GM10248 (cell line): ENCODE data around the gene PANX1.

ENCODE experiments used
- CTCF ChIA-PET: fragments of 300-600 bp; sonication (Branson Sonifier 250); formaldehyde crosslinking; extraction: SDS; loops from one replicate; lab custom pipeline; 2021; ENCODE audit warnings: antibody characterized with exemption; lab: Yijun Ruan, JAX
- POLR2A ChIA-PET: fragments of 350-650 bp; sonication (Branson Sonifier 250); formaldehyde crosslinking; extraction: SDS; loops from one replicate; lab custom pipeline; 2020; ENCODE audit warnings: antibody characterized with exemption; lab: Yijun Ruan, JAX
- DNase-seq: peaks from one replicate; pipeline ENCODE4 v3.0.0; 2012; ENCODE audit errors: extremely low spot score
- TF ChIP-seq, protein P1 (sequence below): IDR thresholded peaks from 2 replicates; pipeline ENCODE4 v1.5.1; 2012; ENCODE audit warnings: mild to moderate bottlenecking, low read depth; ENCODE audit errors: extremely low read depth, missing control alignments, control extremely low read depth

The PANX1 gene

DNA sequence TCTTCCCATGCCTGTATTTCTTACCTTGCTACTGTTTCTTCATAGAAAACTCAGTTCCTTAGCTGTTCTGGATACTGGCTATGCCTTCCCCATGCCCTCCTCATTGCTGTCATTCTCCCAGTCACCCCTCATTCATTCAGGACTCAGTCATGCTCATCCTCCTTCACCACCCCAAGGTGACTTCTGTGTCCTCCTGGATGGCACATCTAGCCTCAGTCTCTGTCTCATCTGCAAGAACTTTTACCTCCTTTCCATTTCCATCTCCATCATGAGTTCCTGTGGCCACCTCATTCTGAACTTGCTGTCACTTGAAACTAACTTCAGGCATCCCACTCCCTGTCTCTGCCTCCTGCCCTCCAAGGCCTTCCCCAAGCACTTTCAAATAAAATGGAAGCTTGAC lies 42.3 kb downstream of the PANX1 start:
- TF ChIP-seq, protein P1, sequence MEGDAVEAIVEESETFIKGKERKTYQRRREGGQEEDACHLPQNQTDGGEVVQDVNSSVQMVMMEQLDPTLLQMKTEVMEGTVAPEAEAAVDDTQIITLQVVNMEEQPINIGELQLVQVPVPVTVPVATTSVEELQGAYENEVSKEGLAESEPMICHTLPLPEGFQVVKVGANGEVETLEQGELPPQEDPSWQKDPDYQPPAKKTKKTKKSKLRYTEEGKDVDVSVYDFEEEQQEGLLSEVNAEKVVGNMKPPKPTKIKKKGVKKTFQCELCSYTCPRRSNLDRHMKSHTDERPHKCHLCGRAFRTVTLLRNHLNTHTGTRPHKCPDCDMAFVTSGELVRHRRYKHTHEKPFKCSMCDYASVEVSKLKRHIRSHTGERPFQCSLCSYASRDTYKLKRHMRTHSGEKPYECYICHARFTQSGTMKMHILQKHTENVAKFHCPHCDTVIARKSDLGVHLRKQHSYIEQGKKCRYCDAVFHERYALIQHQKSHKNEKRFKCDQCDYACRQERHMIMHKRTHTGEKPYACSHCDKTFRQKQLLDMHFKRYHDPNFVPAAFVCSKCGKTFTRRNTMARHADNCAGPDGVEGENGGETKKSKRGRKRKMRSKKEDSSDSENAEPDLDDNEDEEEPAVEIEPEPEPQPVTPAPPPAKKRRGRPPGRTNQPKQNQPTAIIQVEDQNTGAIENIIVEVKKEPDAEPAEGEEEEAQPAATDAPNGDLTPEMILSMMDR, result no peak
- POLR2A ChIA-PET, result no interaction called here
- DNase-seq, result no peak
- CTCF ChIA-PET, result interaction anchor here (0.7 to 3.6 kb wide), 18 partner anchors 12 to 340 kb away, joined by 3 to 56 read pairs (median 6); partner anchors contain the start of gene PANX1

DNA sequence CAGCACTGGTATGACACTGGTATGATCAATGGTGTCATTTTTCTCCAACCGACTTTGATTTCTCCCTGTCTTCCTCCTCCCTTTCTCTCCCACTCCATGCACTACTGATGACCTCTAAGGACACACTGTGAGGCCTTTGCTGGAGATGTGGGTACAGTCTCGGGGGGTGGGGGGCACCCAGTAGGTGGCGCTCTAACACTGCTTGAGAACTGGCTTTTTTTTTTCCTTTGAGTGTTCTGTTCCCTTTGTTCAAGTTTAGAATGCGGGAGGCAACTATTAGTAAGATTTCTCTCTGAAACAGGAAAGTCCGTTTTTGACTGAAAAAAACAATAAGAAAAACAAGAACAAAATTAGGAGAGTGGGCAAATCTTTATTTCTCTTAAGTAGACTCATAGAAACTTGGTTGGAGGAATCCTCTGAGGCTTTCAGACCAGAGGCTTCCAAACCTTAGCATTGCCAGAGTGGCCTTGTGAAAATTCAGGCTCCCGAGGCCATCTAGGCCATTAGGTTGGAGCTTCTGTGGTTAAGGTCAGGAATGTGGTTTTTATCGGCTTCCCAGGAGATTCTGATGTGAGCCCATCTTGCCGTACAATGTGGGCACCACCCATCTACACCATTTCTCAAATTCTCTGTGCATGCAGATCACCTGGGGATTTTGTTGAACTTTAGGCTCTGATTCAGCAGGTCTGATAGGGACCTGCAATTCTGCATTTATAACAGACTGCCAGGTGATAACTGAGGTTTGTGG lies 43.2 kb downstream of the PANX1 start:
- DNase-seq, result peak; percentile 46
- TF ChIP-seq, protein P1, result peak; percentile 82
- ChIA-PET CTCF (interaction anchor here (0.7 to 3.6 kb wide), 19 partner anchors 11 to 339 kb away, joined by 3 to 56 read pairs (median 6); partner anchors contain the start of gene PANX1), POLR2A (no interaction called here)

DNA sequence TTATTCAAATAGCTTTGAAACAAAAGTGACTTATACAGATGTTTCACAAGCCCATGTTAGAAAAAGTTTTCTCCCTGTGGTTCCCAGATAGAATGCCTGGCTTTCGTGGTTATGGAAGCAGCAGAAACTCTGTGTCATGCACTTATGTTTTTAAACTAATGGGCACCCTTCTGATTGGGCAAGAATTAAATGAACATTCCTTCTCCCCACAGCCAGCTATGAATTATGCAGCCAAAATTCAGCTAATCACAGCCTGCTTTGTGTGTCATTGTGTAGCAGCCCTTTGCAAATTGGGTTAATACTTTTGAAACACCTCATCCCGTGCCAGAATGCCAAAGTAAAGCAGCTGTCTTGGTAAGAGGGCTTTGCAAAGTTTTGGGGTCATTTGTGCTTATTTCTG lies 46.9 kb downstream of the PANX1 start:
- ChIA-PET CTCF (interaction anchor here (0.8 to 3.0 kb wide), 3 partner anchors 9 to 328 kb away, joined by 3 to 24 read pairs (median 3); no protein-coding TSS in a partner anchor), POLR2A (no interaction called here)
- DNase-seq, result no peak
- TF ChIP-seq, protein P1, result no peak

DNA sequence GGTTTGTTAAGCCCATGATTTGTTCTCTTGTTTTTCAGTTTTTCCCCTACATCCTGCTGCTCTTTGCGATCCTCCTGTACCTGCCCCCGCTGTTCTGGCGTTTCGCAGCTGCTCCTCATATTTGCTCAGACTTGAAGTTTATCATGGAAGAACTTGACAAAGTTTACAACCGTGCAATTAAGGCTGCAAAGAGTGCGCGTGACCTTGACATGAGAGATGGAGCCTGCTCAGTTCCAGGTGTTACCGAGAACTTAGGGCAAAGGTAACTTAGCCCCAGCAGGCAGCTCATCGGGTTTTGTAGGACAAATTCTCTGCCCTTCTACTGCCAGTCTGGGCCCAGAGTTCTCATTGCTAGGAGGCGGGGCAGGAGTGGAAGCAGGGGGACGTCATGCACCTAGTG lies 49.7 kb downstream of the PANX1 start:
- ChIA-PET CTCF (no interaction called here), POLR2A (no interaction called here)
- DNase-seq, result no peak
- TF ChIP-seq, protein P1, result no peak

DNA sequence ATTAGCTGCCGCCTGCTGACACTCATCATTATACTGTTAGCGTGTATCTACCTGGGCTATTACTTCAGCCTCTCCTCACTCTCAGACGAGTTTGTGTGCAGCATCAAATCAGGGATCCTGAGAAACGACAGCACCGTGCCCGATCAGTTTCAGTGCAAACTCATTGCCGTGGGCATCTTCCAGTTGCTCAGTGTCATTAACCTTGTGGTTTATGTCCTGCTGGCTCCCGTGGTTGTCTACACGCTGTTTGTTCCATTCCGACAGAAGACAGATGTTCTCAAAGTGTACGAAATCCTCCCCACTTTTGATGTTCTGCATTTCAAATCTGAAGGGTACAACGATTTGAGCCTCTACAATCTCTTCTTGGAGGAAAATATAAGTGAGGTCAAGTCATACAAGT lies 51.1 kb downstream of the PANX1 start:
- TF ChIP-seq, protein P1, result no peak
- ChIA-PET POLR2A (no interaction called here), CTCF (no interaction called here)
- DNase-seq, result no peak

DNA sequence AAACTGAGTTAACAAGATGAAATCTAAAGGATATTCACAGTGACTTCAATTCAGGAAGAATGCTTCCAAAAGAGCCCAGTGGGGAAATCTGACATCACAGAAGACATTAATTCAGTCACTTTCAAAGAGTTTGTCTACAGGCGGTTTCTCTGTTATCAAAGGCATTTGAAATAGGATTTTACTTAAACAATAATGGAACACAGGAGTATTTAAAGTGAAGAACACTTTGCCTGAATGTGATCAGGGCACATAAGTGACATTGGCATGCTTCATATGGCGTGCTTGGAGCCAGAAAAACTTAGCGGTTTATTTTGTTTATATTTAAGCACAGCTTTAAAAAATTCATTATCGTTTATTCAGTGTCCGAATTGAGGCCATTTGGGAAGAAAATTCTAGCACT lies 52.9 kb downstream of the PANX1 start:
- POLR2A ChIA-PET, result no interaction called here
- no peak for DNase-seq
- CTCF ChIA-PET, result interaction anchor here (1.3 to 6.0 kb wide), 5 partner anchors 9 to 324 kb away, joined by 4 to 56 read pairs (median 27); no protein-coding TSS in a partner anchor
- TF ChIP-seq, protein P1, result no peak
